ENCODE results near the gene UBE4B. TPM values are rescaled to one million over a fixed set of nuclear protein-coding genes. Genes with fewer than 3 reads are reported as not detected.
A peak's percentile ranks its signal among the peaks of the same experiment; 100 is the strongest.
"Not testable (repeated sequence)": the region's sequence is repeated elsewhere in the genome, so short reads cannot be mapped to it uniquely, and the experiment has no call there.

UBE4B gene
- 66.4 TPM for total RNA-seq
- long read RNA-seq, full-length matches to known transcripts = 1 of 7 reads
- long read RNA-seq, partial matches to known transcripts = 4 of 7 reads
- long read RNA-seq, other reads (novel, unspliced or antisense) = 2 of 7 reads

DNA sequence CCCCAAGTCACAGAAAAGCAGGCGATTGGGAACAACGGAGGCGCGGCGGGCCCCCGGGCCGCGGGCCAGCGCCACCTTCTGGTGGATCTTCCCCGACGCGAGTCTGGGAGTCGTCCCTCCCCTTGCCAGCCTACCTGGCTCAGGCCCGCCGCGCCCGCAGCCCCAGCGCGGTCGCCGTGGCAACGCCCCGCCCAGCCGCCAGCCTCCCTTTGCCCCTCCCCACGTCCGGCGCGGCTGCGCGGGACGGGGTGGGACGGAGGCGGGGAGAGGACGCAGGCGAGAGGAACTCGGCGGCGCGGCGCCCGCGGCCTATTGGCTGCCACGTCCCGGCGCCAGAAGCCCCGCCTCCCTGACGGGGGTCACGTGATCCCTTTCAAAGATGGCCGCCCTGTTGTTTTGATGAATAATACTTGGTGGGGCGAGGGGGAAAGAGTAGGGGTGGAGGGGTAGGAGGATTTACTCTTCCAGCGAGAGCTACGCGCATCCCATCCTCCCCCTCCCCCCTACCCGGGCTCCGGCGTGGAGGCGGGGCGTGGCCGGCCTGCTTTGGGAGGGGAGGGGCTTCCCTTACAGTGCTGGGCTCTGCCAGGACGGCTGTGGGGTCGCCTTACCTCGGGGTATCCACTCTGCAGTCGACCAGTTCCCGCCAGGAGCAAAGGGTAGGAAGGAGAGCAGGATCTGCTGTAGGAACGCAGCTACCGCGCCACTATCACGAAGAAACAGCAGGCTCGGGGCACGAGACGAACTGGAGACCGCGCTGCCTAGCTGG, at the start of gene UBE4B:
Gene UBE4B, plus strand, starts transcription at position 369 of the 769 bp plus-strand sequence. CDS start 713 bp downstream, outside the sequence.
- peak; percentile 99 for ATAC-seq
- intact Hi-C loops (cut with DNase I) = loop anchor here (1.0 to 5.0 kb wide), 5 partner anchors 32 to 155 kb away; partner anchors contain the start of genes CTNNBIP1, LZIC and NMNAT1
- peak; percentile 100 for DNase-seq (ENCODE audit: missing footprints)

DNA sequence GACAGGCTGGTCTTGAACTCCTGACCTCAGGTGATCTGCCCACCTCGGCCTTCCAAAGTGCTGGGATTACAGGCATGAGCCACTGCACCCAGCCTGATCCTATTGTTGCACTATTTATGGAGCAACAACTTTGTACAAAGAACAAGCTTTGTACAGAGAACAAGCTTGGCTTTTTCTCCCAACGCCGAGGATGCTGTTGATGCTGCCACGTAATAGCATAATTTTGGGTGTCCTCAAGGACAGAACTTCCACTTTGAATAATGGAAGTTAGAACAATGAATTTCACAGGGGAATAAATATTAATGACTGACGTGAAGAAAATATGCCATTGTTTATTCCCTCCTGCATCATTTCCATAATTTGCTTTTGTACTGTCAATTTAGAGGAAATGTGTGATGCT, 48.5 kb upstream of the UBE4B start:
- no peak for ATAC-seq
- no peak for DNase-seq (ENCODE audit: missing footprints)
- intact Hi-C loops (cut with DNase I) = no loop called here

DNA sequence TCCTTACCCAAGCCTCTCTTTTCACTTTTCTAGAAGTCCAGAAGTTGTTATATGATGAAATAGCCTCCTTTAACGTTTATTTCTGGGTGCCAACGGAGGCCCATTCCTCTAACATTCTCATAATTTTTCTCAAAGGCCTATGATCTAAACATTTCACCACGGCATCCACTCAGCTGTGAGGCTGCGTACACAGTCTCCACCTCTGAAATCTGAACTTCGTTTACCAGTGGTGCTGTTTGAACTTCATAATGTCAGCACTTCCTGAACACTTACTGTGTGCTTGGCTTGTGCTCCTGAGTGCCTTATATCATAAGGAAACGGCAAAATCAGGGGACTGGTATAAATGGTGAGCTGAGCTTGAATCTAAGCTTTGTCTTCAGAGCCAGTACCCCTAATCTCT, 47.8 kb upstream of the UBE4B start:
- DNase-seq (ENCODE audit: missing footprints) (no peak), ATAC-seq (no peak)
- intact Hi-C loops (cut with DNase I) = no loop called here

DNA sequence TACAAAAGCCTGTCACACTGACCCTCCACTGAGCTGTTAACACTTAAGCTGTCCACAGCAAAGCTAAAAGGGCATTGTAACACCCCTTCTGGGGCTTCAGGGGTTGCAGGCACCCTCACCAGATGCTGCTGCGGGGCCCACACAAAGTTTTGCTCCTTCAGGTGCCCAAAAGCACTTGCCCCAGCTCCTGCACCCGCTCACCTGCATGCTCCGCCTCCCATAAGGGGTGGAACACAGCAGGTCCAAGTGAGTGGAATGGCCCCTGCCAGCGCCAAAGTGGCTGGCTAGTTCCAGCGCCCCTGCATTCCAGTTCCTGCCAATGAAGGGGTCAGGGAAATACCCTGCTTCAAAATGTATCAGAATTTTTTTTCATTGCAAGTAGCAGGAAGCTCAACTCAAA, 43.0 kb upstream of the UBE4B start:
- intact Hi-C loops (cut with DNase I) = no loop called here
- ATAC-seq (no peak), DNase-seq (ENCODE audit: missing footprints) (no peak)

DNA sequence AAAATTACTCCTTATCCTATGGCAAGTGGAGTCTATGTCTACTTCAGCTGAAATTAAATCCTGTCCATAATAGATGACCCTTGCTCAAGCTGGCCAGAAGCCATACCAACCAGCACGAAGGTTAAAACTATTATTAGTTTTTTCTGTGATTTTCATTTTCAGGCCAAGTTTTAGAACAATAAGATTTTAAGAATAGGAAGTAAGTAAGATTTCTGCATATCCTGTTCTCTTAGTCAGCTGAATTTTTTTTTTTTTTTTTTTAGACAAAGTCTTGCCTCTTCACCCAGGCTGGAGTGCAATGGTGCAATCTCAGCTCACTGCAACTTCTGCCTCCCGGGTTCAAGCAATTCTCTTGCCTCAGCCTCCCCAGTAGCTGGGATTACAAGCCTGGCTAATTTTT, 41.8 kb upstream of the UBE4B start:
- intact Hi-C loops (cut with DNase I) = no loop called here
- DNase-seq (ENCODE audit: missing footprints) (no peak), ATAC-seq (no peak)

DNA sequence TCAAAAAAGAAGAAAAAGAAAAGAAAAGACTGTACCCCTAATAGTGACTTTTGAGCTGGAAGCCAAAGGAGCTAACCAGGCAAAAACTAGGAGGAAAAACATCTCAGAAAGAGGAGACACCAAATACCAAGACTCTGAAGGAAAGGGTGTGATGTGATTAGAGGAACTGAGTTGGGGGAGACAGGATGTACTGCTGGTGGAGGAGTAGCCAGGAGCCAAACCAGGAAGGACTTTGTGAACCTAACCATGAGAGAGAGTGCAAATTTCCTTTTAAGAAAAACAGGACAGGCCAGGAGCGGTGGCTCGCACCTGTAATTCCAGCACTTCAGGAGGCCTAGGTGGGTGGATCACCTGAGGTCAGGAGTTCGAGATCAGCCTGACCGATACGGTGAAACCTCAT, 39.8 kb upstream of the UBE4B start:
- no peak for ATAC-seq
- intact Hi-C loops (cut with DNase I) = no loop called here

DNA sequence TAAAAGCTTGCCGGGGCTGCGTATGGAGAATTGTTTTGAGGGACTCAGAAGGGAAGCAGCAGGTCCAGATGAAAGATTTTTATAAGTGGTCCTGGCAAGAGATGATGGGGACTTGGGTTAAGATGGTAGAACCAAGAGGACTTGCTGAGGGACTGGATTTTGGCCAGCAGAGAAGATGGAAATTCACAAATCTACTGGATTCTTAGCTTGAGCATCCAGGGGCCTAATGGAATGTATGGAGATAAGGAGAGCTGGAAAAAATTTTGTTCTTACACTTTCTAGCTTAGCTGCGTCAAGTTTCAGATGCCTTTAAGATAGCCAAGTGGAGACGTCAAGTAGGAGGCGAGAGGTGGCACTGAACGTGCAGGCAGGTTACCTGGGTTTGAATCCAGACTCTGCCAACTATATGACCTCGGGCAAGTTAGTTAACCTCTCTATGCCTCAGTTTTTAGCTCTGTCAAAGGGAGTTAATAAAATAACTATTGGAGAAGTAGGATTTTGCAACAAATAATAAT, 39.1 kb upstream of the UBE4B start:
- DNase-seq (ENCODE audit: missing footprints) (no peak), ATAC-seq (no peak)
- intact Hi-C loops (cut with DNase I) = no loop called here

More for the DNA sequence above, 39.8 kb upstream of the UBE4B start:
- DNase-seq (ENCODE audit: missing footprints) = no peak

DNA sequence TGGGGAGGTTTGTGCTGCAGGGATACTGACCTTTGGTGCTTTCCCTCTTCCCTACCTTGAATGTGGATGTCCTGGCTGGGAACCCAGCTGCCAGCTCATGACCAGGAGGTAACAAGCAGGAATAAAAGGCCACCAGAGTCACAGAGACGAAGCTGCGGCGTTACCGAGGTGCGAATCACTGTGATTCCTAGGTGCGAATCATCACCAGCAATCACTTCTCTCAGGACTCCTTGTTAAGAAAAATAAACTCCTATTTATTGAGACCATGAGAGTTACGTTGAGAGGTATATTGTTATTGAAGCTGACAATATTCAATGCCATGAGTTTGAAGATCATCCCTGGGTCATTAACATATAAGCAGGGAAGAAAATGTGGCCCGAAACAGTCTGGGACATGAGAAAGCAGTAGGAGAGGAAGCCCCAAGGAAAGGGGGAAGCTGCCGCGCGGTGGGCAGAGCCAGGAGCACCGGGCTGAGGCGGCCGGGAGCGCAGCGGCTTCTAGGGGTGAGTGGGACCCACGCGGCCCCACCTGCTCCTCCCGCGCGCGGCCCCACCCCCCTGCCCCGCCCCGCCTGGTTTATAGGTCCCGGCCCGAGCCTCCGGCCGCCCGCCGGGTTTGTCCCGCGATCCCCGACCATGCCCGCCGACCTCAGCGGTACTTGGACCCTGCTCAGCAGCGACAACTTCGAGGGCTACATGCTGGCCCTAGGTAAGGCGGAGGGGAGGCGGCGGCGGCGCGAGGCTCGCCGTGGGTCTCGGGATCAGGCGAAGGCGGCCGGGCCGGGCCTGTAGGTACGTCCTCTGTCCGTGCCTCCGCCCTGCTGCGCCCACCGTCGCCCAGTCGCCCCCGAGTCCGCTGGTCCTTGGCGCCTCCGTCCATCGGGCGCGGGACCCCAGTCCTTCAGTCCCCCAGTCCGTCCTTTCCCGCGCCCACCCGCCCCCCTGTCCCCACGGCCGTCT, 35.9 kb upstream of the UBE4B start, which contains the start of gene RBP7:
Gene RBP7, plus strand, starts transcription at position 605 of the 959 bp plus-strand sequence. Its CDS starts 31 bp downstream, at position 636.
- DNase-seq (ENCODE audit: missing footprints) (peak; percentile 81), ATAC-seq (peak; percentile 57)
- intact Hi-C loops (cut with DNase I) = no loop called here

DNA sequence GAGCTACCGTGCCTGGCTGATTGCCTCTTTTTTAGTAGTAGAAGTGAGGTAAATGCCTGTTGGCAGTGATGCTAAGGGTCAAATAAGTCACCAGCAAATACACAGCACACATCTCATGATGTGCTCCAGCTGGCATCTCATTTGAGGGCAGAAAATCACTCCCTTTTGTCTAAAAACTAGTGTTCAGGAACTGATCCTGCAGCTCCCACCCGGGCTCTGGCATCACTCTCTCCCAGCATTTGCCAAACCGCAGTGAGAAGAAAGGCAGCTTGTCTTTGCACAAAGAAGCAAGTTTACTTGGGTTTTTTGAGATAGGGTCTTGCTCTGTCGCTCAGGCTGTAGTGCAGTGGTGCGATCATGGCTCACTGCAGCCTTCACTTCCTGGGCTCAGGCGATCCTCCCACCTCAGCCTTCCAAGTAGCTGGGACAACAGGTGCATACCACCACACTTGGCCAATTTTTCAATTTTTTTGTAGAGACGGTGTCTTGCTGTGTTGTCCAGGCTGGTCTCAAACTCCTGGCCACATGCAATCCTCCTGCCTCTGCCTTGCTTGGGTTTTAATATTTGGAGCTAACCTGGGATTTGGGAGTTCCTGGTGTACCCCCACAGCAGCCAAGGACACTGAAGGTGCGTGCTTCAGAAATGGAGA, 31.6 kb upstream of the UBE4B start:
- DNase-seq (ENCODE audit: missing footprints) (no peak), ATAC-seq (no peak)
- intact Hi-C loops (cut with DNase I) = no loop called here

DNA sequence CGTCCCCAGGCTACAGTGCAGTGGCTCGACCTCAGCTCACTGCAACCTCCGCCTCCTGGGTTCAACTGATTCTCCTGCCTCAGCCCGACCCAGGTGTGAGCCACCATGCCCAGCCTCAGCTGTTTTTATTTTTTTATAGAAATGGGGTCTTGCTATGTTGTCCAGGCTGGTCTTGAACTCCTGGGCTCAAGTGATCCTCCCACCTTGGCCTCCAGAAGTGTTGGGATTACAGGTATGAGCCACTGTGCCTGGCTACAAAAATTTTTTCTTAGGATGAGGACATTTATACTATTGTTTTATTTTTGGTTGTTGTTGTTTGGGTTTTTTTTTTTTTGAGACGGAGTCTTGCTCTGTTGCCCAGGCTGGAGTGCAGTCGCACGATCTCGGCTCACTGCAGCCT, 27.5 kb upstream of the UBE4B start:
- DNase-seq (ENCODE audit: missing footprints); intact Hi-C loops (cut with DNase I); ATAC-seq: not testable (repeated sequence)

DNA sequence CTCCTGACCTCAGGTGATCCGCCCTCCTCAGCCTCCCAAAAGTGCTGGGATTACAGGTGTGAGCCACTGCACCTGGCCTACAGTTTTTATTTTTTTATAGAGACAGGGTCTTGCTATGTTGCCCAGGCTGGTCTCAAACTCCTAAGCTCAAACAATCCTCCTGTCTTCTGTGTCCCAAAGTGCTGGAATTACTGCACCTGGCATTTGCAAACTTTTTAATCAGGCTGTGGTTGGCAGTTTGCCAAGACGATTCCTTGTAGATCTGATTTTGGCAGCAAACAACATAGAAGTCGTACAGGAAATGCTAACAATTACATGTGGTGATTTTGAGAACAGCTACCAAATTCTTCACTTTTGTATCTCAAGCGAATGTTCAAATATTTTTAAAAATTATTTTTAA, 25.6 kb upstream of the UBE4B start:
- ATAC-seq (no peak), DNase-seq (ENCODE audit: missing footprints) (no peak)
- intact Hi-C loops (cut with DNase I) = no loop called here

DNA sequence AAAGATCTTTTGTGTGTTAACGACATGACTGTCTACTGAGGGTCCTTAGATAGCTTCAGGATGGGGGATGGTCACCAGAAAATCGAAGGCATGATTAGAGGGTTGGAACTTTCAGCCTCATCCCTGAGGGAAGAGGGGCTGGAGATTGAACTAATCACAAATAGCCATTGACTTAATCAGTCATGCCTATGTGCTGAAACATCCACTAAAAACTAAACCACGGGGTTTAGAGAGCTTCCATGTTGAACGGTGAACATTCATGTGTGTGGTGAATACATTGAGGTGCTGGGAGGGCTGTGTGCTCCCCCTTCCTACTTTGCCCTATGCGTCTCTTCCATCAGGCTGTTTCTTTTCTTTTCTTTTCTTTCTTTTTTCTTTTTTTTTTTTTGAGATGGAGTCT, 18.7 kb upstream of the UBE4B start:
- no peak for ATAC-seq
- DNase-seq (ENCODE audit: missing footprints) = no peak
- intact Hi-C loops (cut with DNase I) = no loop called here

DNA sequence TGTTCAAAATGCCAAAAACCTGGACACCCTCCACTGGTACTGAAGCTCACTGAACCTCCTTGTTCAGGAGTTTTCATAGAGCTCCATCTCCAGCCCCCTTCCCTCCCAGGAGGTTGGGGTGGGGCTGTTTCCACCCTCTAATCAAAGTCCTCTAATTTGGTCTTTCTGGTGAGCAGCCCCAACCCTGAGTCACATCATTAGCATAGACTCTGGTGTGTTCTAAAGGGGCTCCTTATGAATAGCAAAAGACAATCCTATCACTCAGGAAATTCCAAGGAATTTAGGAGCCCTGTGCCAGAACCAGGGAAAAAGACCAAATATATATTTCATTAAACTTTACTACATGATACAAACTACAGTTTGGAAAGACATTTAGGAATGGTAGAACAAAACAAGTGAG, 13.2 kb upstream of the UBE4B start:
- intact Hi-C loops (cut with DNase I) = no loop called here
- ATAC-seq = no peak
- no peak for DNase-seq (ENCODE audit: missing footprints)

DNA sequence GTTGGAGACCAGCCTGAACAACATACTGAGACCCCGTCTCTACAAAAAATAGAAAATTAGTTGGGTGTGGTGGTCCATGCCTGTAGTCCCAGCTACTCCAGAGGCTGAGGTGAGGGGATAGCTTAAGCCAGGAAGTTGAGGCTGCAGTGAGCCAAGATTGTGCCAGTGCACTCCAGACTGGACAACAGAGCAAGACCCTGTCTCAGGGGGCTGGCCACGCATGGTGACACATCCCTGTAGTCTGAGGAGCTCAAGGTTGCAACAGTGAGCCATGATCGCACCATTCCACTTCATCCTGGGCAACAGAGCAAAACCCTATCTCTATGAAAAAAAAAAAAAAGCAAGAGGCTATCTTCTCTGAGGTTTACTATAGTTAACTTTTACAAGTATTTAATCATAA, 12.7 kb upstream of the UBE4B start:
- intact Hi-C loops (cut with DNase I) = no loop called here
- DNase-seq (ENCODE audit: missing footprints) (no peak), ATAC-seq (no peak)

DNA sequence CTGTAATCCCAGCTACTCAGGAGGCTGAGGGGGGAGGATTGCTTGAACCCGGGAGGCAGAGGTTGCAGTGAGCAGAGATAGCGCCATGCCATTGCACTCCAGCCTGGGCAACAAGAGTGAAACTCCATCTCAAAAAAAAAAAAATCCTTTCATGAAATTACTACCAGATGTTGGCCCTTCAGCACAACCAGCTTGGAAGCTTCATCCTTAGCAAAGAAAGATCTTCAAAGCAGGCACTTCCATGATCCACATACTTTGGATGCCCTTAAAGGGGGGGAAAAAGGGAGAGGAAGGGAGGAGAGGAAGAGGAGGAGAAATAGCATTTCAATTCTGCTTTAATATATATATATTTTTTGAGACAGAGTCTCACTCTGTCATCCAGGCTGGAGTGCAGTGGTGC, 12.1 kb upstream of the UBE4B start:
- intact Hi-C loops (cut with DNase I); ATAC-seq; DNase-seq (ENCODE audit: missing footprints): not testable (repeated sequence)

DNA sequence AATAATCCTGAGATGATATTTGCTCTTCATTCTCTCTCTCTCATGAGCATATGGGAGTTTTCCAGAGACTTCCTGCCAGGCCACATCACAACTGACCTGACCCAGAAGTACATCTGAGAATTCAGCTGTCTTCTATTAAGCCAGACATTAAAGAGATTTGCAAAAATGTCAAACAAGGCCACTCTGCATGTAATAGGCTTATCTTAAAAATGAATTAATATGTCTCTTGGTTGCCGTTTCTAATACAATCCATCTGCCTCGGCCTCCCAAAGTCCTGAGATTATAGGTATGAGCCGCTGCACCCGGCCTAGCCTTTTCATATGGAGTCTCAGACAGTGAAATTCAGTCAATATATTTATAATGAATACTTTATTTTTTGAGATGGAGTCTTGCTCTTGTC, 10.8 kb upstream of the UBE4B start:
- ATAC-seq; intact Hi-C loops (cut with DNase I); DNase-seq (ENCODE audit: missing footprints): not testable (repeated sequence)

DNA sequence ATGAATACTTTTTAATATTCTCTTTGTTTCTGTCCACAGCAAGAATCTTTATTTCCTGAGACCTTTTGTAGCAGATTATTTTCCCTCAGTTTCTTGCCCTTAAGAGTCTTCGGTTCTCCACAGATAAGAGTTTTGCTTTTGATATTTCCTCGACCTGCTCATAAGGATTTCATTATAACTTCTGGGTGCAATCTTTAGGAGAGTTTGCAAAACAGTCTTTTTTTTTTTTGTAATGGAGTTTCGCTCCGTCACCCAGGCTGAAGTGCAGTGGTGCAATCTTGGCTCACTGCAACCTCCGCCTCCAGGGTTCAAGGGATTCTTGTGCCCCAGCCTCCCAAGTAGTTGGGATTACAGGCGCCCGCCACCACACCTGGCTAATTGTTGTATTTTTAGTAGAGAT, 10.1 kb upstream of the UBE4B start:
- ATAC-seq = no peak
- intact Hi-C loops (cut with DNase I) = no loop called here
- no peak for DNase-seq (ENCODE audit: missing footprints)

DNA sequence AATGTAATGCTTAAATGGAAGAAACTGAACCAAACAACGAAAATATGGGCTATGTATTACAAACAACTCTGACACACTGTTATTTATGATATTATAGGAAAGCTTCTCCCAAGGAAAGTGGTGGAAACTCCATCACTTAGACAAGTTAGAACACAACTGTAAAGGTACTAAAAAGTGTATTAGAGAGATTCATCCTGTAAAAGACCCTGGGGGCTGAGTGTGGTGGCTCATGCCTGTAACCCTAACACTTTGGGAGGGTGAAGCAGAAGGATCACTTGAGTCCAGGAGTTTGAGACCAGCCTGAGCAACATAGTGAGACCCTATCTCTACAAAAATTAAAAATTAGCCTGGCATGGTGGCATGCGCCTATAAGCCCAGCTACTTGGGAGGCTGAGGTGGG, 7.4 kb upstream of the UBE4B start:
- DNase-seq (ENCODE audit: missing footprints) = no peak
- ATAC-seq = no peak
- intact Hi-C loops (cut with DNase I) = no loop called here

DNA sequence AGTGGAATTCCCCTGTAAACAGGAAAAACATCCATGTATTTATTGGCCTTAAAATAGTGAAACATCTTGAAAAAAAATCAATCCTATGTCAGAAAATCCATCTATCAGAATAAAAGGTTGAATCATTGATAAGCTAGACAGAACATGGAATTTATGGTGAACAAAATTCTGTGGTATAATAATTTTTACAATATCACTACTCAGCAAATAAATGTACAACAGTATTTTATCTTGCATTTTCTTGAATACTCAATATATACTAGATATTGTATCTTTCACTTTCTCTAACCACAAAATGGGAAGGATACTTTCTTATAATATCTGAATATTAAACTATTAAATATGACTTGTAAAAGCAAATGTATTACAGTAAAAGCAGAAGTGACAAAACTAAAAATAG, 5.7 kb upstream of the UBE4B start:
- ATAC-seq (no peak), DNase-seq (ENCODE audit: missing footprints) (no peak)
- intact Hi-C loops (cut with DNase I) = no loop called here

Data from Right ventricle myocardium inferior (tissue), 1 donor.